SJCRH30 (cell line): ENCODE measurements around the gene HSPB6. TPM values are rescaled to one million over a fixed set of nuclear protein-coding genes. Genes with fewer than 3 reads are reported as not detected.

Source experiments
- DNase-seq, 2 experiments: peaks; one replicate each; pipeline ENCODE4 v3.0.0-alpha.2; 2015 to 2020
- H3K27ac ChIP-seq: fragments of 250-450 bp; sonication (Bioruptor Pico); 2 replicates; pipeline ENCODE4 v1.5.1; 2020; ENCODE audit warnings: mild to moderate bottlenecking, moderate library complexity
- H3K27me3 ChIP-seq: fragments of 250-450 bp; sonication (Bioruptor Pico); 2 replicates; pipeline ENCODE4 v1.5.1; 2020; ENCODE audit warnings: mild to moderate bottlenecking, moderate library complexity
- H3K36me3 ChIP-seq: fragments of 250-450 bp; sonication (Bioruptor Pico); 2 replicates; pipeline ENCODE4 v1.5.1; 2020; ENCODE audit warnings: mild to moderate bottlenecking, moderate library complexity
- H3K4me1 ChIP-seq: fragments of 250-450 bp; sonication (Bioruptor Pico); 2 replicates; pipeline ENCODE4 v1.5.1; 2020; ENCODE audit warnings: mild to moderate bottlenecking, moderate library complexity
- H3K4me3 ChIP-seq: fragments of 250-450 bp; sonication (Bioruptor Pico); 2 replicates; pipeline ENCODE4 v1.5.1; 2020; ENCODE audit warnings: mild to moderate bottlenecking, moderate library complexity
- H3K9me3 ChIP-seq: fragments of 250-450 bp; sonication (Bioruptor Pico); replicated peaks from 2 replicates; pipeline ENCODE4 v1.5.1; 2020; ENCODE audit warnings: mild to moderate bottlenecking, moderate library complexity
- total RNA-seq: library from RNA; depleted of rRNA; stranded (reverse); fragments of >200 nt; shearing (Covaris generic); gene quantifications from 2 replicates; pipeline ENCODE4 v1.2.3, GENCODE V29; 2014

HSPB6 gene
- total RNA-seq, 1 experiment from 2014 or later, result not detected

DNA sequence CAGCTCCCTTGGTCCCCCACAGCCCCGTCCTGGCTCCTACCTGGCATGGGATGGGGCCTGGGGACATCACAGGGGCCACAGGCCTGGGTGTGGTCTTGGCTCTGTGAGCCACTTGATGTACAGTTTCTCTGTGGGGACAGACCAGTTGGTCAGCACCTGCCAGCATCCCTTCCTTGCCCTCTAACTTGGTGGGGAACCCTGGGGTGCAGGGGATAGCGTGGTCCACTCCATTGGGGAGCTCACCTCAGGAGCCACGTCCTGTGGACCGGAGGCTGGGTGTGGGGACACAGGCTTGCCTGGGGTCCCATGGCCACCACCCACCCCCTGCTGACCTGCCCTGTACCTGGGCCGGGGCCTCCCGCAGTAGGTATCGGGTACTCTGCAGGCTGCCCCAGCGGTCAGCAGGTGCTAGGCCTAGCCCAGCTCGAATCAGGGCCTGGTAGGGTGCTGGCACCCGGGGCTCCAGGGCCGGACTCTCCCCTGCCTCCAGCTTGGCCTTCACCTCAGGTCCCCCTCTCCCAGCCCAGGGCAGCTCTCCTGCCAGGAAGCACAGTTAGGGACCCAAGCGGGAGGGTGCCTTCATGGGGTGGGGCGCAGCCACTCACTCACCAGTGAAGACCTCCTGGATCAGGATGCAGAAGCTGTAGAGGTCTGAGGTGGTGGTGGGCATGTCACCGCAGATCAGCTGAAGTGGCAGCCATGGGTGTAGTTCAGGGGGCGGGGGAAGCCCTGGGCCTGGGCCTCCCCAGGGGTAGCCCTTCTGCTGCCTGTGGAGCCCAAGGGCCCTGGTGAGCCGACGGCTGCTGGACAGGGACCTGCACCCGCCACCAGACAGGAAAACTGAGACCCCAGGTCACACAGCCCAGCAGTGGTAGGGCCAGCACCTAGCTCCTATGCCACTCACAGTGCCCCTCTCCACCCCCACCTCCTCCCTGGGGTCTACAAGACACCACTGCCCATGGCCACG, 33.4 kb upstream of the HSPB6 start:
- Histone ChIP-seq H3K4me3 (no peak overlapping the region), H3K27ac (no peak overlapping the region), H3K27me3 (no peaks in the 10 kb centered on the region), H3K4me1 (no peaks in the 10 kb centered on the region), H3K9me3 (no peaks in the 10 kb centered on the region), H3K36me3 (no peaks in the 10 kb centered on the region; the same call in 1 of the 2 replicates)
- DNase-seq, result no peak

DNA sequence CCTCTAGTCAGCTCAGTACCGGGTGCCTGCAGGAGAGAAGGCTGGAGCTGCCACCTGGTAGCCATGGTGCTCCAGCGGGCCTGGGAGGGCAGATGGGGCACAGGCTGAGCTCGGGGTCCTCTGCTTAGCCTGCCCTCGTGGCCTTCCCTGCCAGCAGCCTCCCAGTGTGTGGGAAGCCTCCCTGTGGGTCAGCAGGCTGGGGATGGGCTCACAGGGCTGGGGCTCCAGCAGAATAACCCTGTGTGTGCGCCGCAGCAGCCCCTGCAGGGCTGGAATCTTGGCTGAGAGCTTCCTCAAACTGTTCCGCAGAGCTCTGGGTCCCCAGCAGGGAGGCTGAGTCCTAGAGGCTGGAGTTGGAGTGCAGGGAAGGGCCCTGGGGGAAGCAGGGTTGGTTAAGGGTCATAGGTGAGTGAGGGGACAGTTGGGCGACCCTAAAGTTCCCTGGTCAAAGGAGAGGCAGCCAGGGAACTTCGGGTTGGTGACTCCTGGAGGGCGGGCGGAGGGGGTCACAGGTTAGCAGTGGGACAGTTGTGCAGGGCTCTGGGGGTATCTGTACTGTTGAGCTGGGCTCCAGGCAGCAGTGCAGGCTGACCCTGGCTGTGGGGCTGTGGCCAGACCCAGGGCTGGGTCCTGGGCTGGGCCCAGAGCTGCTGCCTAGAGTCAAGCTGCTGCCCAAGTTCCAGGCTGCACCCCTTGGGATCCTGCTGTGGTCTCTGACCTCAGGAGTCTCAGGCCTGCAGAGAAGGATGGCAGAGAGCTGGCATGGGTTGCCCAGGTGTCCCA, 32.6 kb upstream of the HSPB6 start:
- Histone ChIP-seq H3K4me1 (no peaks in the 10 kb centered on the region), H3K27me3 (no peaks in the 10 kb centered on the region), H3K9me3 (no peaks in the 10 kb centered on the region), H3K27ac (no peak overlapping the region), H3K36me3 (no peaks in the 10 kb centered on the region; the same call in 1 of the 2 replicates), H3K4me3 (no peak overlapping the region)
- DNase-seq, result no peak

- Histone ChIP-seq H3K9me3 (no peaks in the 10 kb centered on the region), H3K4me3 (no peak overlapping the region)
- DNase-seq, result no peak
Observed at GRCh38 chr19:35788205-35788960, 31.6 kb upstream of the HSPB6 start.

GRCh38 chr19:35787227-35787799, 30.5 kb upstream of the HSPB6 start:
- Histone ChIP-seq H3K27me3 (no peaks in the 10 kb centered on the region), H3K4me3 (no peak overlapping the region), H3K9me3 (no peaks in the 10 kb centered on the region), H3K4me1 (no peaks in the 10 kb centered on the region), H3K27ac (no peak overlapping the region), H3K36me3 (no peaks in the 10 kb centered on the region; the same call in 1 of the 2 replicates)
- DNase-seq, result no peak

More at GRCh38 chr19:35788205-35788960, 31.6 kb upstream of the HSPB6 start:
- Histone ChIP-seq H3K27me3 (no peaks in the 10 kb centered on the region), H3K4me1 (no peaks in the 10 kb centered on the region), H3K36me3 (no peaks in the 10 kb centered on the region; the same call in 1 of the 2 replicates), H3K27ac (no peak overlapping the region)

- H3K36me3 ChIP-seq, result no peaks in the 10 kb centered on the region; the same call in 1 of the 2 replicates
- H3K4me1 ChIP-seq, result no peaks in the 10 kb centered on the region
- no peaks in the 10 kb centered on the region; the same call in 1 of the 2 replicates for H3K27me3 ChIP-seq
- H3K9me3 ChIP-seq, result no peaks in the 10 kb centered on the region
- no peak for DNase-seq
- H3K27ac ChIP-seq, result no peak overlapping the region
- H3K4me3 ChIP-seq, result no peak overlapping the region
Observed at GRCh38 chr19:35786299-35787160, 29.7 kb upstream of the HSPB6 start.

DNA sequence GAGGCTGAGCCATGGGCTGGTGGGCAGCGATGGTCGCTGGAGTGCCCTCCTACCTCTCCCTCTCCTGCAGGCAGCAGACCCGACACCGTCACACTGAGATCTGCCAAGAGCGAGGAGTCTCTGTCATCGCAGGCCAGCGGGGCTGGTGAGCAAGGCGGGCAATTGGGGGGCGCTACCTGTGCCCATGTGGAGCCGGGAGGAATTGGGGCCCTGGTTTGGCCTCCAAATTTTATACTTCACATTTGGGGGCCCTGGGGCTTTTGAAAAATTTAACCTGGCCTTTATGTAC, 28.5 kb upstream of the HSPB6 start:
- no peaks in the 10 kb centered on the region for H3K9me3 ChIP-seq
- no peak for DNase-seq
- H3K4me3 ChIP-seq, result no peak overlapping the region
- no peak overlapping the region for H3K27ac ChIP-seq
- H3K27me3 ChIP-seq, result no peaks in the 10 kb centered on the region; the same call in 1 of the 2 replicates
- H3K4me1 ChIP-seq, result no peaks in the 10 kb centered on the region
- no peaks in the 10 kb centered on the region; the same call in 1 of the 2 replicates for H3K36me3 ChIP-seq

DNA sequence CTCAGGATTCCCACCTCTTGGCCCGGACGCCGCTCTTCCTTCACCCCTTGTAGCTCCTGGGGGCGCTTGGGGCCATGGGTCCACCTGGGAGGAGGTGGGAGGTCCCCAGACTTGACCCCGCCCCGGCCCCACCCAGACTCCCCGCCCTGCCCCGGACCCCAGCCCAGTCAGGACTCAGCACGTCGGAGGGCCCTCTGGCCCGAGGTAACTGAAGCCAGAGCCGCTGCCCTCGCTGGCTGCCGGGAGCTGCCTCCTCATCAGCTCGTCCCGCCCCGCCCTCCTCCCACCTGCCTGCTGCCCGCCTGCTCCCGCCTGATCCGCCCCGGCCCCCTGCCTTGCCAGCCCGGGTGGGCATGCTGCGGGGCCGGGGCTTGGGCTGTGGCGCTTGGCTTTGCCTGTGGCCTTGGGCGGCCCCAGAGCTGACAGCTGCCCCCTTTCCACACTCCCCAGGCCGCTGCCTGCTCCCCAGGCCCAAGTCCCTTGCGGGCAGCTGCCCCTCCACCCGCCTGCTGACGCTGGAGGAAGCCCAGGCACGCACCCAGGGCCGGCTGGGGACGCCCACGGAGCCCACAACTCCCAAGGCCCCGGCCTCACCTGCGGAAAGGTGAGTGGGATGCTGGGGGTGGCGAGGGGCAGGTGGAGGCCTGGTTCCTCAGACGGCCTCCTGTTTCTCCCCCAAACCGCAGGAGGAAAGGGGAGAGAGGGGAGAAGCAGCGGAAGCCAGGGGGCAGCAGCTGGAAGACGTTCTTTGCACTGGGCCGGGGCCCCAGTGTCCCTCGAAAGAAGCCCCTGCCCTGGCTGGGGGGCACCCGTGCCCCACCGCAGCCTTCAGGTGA, 27.9 kb upstream of the HSPB6 start:
- H3K27ac ChIP-seq, result no peak overlapping the region
- H3K4me3 ChIP-seq, result no peak overlapping the region
- no peaks in the 10 kb centered on the region for H3K9me3 ChIP-seq
- no peaks in the 10 kb centered on the region; the same call in 1 of the 2 replicates for H3K36me3 ChIP-seq
- H3K27me3 ChIP-seq, result no peaks in the 10 kb centered on the region; the same call in 1 of the 2 replicates
- no peaks in the 10 kb centered on the region for H3K4me1 ChIP-seq
- DNase-seq, result no peak

DNA sequence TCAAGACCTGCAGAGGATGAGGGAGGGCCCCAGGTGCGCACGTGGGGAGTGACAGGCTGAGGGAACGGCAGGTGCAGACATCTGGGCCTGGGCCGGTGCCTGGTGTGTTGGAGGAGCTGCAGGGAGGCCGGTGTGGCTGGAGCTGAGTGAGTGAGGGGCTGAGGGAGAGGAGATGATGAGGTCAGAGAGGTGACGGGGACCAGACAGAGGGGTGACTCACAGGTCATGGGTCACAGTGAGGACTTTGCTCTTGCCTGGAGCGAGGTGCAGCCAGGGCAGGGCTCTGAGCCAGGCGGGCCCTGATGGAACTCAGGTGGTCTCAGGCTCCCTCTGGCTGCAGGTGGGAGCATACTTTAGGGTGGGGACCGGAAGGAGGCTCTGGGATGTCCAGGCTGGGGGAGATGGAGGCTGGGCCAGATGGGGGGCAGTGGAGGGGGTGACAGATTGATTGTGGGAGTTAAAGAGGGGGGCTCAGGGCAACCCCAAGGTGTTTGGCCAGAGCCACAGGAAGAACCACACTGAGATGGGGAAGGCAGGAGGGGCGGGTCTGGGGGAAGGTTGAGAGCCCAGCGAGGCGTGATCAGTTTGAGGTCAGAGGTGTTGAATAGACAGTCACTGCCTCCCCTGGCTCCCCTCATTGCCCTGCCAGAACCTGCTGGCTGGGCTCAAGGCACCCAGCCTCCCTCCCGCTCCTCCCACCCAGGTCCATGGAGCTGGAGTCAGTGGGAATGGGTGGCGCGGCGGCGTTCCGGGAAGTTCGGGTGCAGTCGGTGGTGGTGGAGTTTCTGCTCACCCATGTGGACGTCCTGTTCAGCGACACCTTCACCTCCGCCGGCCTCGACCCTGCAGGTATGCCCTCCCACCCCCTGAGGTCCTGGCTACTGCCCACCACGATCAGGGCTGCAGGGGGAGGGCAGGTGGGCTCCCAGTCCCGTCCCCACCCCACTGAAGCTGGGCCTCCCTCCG, 26.9 kb upstream of the HSPB6 start:
- Histone ChIP-seq H3K4me3 (no peak overlapping the region), H3K27ac (no peak overlapping the region), H3K9me3 (no peaks in the 10 kb centered on the region), H3K4me1 (no peaks in the 10 kb centered on the region), H3K27me3 (no peaks in the 10 kb centered on the region; the same call in 1 of the 2 replicates), H3K36me3 (no peaks in the 10 kb centered on the region; the same call in 1 of the 2 replicates)
- no peak for DNase-seq

DNA sequence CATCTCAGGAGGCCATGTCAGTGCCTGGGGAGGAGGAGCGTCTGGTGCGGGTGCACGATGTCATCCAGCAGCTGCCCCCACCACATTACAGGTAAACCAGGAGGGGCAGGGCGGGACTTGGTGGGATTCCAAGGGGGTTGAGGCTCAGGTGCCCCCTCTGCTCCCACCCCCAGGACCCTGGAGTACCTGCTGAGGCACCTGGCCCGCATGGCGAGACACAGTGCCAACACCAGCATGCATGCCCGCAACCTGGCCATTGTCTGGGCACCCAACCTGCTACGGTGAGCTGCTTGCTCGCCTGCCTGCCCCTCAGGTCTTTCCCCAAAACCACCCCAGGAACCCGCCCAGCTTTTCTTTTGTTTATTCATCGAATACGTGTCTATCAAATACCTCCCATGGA, 25.8 kb upstream of the HSPB6 start:
- Histone ChIP-seq H3K9me3 (no peaks in the 10 kb centered on the region), H3K4me1 (no peaks in the 10 kb centered on the region; the same call in 1 of the 2 replicates), H3K27ac (no peak overlapping the region), H3K4me3 (no peak overlapping the region), H3K27me3 (no peaks in the 10 kb centered on the region; the same call in 1 of the 2 replicates), H3K36me3 (no peaks in the 10 kb centered on the region; the same call in 1 of the 2 replicates)
- no peak for DNase-seq

- Histone ChIP-seq H3K27ac (no peak overlapping the region), H3K4me3 (no peak overlapping the region), H3K4me1 (peaks cover 9% of the 10 kb centered on the region), H3K27me3 (no peaks in the 10 kb centered on the region; the same call in 1 of the 2 replicates), H3K9me3 (no peaks in the 10 kb centered on the region), H3K36me3 (no peaks in the 10 kb centered on the region; the same call in 1 of the 2 replicates)
- no peak for DNase-seq
Observed at GRCh38 chr19:35781650-35782049, 24.8 kb upstream of the HSPB6 start.

DNA sequence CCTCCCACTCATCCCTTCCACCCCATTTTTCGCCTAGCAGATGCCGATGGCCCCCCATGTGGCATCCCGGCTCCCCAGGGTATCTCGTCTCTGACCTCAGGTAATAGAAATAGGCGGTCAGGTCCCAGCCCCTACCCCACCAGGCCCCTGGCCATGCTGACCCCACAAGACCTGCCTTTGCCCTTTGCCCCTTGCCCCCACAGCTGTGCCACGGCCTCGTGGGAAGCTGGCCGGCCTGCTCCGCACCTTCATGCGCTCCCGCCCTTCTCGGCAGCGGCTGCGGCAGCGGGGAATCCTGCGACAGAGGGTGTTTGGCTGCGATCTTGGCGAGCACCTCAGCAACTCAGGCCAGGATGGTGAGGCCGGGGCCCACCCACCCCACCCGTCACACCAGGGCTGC, 23.9 kb upstream of the HSPB6 start:
- Histone ChIP-seq H3K4me3 (no peak overlapping the region), H3K36me3 (no peaks in the 10 kb centered on the region; the same call in 1 of the 2 replicates), H3K4me1 (peaks cover 15% of the 10 kb centered on the region), H3K27ac (no peak overlapping the region), H3K27me3 (no peaks in the 10 kb centered on the region; the same call in 1 of the 2 replicates), H3K9me3 (no peaks in the 10 kb centered on the region)
- DNase-seq, result no peak

GRCh38 chr19:35780058-35780457, 23.2 kb upstream of the HSPB6 start:
- Histone ChIP-seq H3K4me1 (peaks cover 15% of the 10 kb centered on the region), H3K27me3 (no peaks in the 10 kb centered on the region; the same call in 1 of the 2 replicates), H3K36me3 (no peaks in the 10 kb centered on the region), H3K9me3 (no peaks in the 10 kb centered on the region), H3K4me3 (no peak overlapping the region), H3K27ac (no peak overlapping the region)
- DNase-seq, result no peak
